GM21381 (cell line): ENCODE measurements around the gene SP140.
"Not testable (repeated sequence)": the region's sequence is repeated elsewhere in the genome, so short reads cannot be mapped to it uniquely, and the experiment has no call there.

ENCODE experiments used
- ATAC-seq: cut with Tn5 transposase; IDR thresholded peaks from one replicate; pipeline ENCODE4 v1.9.1; 2021; ENCODE audit warnings: mild to moderate bottlenecking, moderate library complexity; ENCODE audit not compliant: unreplicated experiment

Gene SP140

DNA sequence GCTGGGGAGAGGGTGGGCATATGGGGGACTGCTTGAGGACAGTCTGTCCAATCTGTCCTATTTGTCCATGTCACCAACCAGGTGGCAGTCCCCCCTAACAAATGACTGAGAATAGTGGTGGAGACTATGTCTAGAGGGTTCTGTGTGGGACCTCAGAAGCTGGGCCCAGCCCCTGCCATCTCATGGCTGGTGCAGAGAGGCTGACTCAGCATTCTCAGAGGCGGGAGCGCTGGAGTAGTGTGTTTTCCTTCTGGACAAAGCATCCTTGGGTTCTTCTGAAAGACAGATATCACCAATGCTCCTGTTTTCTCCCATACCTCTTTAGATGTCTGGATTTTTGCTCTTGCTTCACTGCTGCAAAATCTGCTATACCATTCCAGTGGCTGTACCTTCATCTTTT, 57.4 kb downstream of the SP140 start:
- no peak for ATAC-seq

GRCh38 chr2:230286048-230286447, 60.5 kb downstream of the SP140 start:
- no peak for ATAC-seq

- not testable (repeated sequence) for ATAC-seq
Observed at GRCh38 chr2:230289311-230289710, 63.8 kb downstream of the SP140 start.

DNA sequence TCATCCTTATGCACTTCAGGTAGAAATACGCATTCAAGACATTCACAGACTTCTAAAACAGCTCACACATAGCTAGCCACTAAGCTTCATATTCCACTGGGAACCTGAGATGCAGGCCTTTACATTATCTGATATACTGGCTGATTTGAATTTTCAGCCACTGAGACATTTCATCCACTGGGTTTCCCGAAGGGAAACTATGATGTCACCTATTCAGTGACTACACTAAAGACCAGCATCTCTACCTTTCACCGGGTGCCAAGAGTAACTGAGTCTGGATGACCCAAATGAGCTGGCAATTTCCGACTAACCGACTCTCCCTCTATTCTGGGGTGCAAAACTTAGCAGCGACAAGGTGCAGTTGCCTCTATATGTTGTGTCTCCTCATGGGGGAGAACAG, 69.7 kb downstream of the SP140 start:
- no peak for ATAC-seq

DNA sequence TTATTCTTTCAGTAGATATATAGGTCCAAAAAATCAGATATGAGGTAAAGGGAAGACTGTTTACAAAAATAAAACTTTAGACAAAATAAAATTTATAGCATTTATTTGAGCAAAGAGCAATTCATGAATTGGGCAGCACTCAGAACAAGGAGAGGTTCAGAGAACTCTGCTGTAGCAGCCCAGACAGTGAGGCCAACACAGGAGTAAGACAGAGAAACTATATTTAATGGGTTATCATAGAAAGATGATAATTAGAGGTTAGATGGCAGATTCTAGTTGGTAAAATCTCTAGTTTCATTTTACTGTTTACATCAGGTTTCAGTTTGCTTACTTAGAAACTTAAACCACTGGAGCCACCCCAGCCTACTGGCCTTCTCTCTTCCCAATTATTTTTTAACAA, 71.4 kb downstream of the SP140 start:
- ATAC-seq: no peak

DNA sequence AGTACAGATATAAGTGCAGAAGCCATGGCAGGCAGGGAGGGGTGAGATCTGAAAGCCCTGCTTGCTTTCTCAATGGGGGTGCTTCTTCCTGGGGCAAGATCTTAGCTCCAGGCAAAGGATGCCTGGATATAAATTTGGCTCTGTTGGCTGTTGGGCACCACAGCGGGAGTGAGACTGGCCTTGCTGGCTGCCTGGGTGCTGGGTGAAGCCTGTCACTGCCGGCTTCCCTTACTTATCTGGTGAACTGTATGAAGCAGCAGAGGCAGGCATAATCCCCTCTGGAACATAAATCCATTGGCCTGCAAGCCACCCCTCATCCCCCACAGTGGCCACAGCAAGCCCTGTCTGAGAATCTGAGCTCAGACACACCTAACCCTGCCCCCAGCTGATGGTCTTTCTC, 74.1 kb downstream of the SP140 start:
- no peak for ATAC-seq

- ATAC-seq: no peak
Observed at GRCh38 chr2:230305416-230306275, 80.1 kb downstream of the SP140 start.

GRCh38 chr2:230306474-230306873, 80.9 kb downstream of the SP140 start:
- no peak for ATAC-seq

GRCh38 chr2:230307485-230307884, 81.9 kb downstream of the SP140 start:
- ATAC-seq: no peak

DNA sequence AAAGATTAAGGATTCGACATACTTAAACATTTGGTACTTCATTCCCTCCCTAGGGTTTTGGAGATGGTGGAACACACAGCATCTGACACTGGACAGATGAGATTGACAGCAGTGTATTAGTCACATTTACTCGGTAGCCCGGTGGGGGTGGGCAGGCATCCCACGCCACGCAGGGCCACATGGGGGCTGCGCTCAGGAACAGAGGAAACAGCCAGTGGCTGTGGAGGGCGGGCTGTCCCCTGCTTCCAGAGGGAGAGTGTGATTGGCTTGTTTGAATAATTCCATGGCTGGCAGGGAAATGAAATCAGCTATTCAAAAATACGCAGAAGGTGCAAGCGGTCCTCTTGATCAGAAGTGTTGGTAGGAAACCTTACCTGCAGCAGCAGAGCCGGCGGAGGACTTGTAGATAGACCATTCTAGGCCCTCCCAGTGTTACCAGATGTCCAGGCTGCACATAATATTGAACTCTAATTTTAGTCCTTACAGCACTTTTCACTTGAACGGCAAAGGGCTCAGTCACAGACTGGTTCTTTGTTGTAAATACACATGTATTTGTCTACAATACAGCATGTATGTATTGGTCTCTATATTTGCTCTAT, 83.0 kb downstream of the SP140 start:
- no peak for ATAC-seq

DNA sequence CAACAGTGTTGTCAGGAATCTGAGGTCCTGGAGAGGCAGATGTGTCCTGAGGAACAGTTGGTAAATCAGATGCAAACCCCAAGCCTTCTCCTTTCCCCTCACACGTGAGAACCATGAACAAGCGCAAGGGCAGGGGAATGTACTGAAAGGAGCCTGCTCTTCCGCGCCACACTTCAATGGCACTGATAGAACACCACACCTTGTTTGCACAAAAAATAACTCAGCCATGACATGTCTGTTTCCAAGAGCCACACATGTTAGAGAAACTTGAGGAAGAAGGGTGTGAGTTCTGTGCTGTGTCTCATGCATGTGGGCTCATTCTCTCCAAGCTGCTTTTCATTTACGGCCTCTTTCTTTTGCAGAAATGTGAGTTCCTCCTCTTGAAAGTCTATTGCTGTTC, 85.3 kb downstream of the SP140 start:
- not testable (repeated sequence) for ATAC-seq

GRCh38 chr2:230311634-230312033, 86.1 kb downstream of the SP140 start:
- ATAC-seq: not testable (repeated sequence)

DNA sequence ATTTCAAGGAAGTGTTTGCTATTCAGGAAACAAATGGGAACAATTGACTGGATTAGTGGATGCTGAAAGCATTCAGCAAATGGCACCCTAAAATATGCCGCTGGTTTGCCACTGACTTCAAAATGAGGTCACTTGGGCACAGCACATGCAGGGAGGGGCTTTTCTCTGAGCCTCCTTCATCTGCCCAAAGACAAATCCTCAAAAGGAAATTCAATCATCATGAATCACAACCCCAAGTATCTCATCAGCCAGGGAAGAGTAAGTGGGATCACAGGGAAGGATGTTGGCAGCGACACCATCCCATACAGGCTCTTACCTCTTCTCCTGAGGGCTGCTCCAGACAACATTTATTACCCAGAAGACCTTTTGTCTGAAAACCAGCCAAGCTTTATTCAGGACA, 87.1 kb downstream of the SP140 start:
- ATAC-seq: no peak

DNA sequence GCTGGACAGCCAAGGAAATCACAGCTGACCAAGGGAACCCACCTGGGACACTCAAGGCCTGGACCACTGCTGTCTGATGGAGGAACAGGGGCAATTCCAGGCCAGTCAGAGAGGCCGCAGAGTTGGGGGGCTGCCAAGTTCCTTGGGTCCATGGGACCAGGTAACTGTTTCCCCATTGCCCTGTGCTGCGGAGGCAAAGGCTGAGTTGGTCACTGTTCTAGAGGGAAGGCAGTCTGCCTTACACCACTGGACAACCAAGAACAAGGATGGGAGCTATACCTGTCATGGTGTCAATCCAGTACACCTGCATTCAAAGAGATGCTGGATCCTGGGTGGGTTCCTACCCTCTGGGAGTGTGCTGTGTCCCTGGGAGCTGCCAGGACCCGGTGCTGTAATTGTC, 91.8 kb downstream of the SP140 start:
- no peak for ATAC-seq

DNA sequence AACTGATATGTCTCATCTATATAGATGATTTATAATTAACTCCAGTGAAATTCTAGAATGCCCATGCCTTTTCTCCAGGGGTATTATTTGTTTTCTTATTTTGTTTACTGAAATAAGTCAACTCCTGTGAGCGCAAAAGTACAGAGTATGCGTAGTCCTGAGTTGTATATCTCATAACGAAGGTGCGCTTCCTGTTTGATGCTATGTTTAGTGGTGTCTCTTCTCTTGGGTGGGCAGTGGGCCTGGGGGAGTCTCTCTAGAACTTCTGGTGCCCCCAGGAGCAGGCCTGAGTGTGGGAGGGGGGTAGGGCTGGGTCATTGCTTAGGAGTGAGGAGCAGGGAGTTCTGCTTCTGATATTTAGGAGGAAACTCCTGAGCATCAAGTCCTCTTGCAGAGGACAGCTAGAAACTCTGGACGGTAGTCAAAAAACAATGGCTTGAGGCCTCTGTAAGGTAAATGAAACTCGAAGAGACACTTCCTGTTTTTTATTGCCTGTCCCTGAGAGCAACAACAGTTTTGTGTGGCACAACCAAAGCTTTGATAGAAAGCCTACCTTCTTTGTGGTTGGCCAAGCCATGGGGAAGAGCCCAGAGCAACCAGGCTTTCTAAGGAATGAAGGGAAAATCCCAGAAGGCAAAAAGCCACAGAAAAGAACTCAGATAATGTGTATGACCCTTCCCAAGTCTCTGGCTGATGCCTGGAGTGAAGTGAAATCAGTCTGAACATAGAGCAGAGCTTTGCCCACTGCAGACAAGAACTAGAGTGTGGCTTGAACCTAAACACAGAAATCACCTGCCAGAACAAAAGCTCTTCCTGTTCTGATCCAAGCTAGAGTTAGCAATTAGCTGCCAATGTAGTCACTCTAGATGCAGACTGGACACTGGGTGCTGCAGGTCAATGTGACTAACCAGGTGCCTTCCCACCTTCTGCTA, 92.9 kb downstream of the SP140 start:
- peak; percentile 39 for ATAC-seq

- peak; percentile 92 for ATAC-seq
Observed at GRCh38 chr2:230319211-230319862, 93.8 kb downstream of the SP140 start.

DNA sequence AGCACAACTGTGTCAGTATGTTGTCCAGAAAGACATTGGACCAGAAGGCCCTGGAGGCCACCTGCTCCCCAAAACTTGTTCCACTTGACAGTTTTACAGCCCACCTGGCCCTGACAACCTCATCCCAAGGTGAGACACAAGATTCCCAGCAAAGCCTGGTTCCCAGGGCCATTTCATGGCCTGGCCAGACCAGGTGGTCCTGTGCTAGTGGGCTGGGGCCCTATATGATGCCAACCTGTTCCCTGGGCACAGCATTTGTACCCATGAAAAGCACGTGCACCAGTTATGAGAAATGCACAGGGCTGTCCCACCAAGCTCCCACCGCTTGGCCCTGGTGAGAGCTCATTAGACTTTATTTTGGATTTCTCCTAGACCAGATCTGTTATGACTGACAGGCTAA, 95.5 kb downstream of the SP140 start:
- no peak for ATAC-seq

GRCh38 chr2:230322561-230323384, 97.2 kb downstream of the SP140 start:
- no peak for ATAC-seq

- no peak for ATAC-seq
Observed at GRCh38 chr2:230323385-230324106, 98.0 kb downstream of the SP140 start.
